Neural cell (in vitro differentiated cells): Measurements from ENCODE around the gene VSNL1.

Experiments used
- CTCF ChIP-seq: fragments of 450-650 bp; IDR thresholded peaks from 2 replicates; pipeline ENCODE4 v1.5.1; 2014; ENCODE audit warnings: antibody characterized with exemption, mild to moderate bottlenecking, moderate library complexity; ENCODE audit not compliant: poor library complexity, severe bottlenecking
- EP300 ChIP-seq: fragments of 450-650 bp; conservative IDR thresholded peaks from 2 replicates; pipeline ENCODE4 v1.6.1; 2014; ENCODE audit warnings: antibody characterized with exemption, mild to moderate bottlenecking, moderate library complexity; ENCODE audit not compliant: poor library complexity, severe bottlenecking
- EZH2 ChIP-seq: fragments of 200-600, 300-800 bp; shearing (Covaris generic), sonication (generic); IDR thresholded peaks from 2 replicates; pipeline ENCODE4 v1.6.1; 2014; ENCODE audit warnings: antibody characterized with exemption, low read length, borderline replicate concordance, mild to moderate bottlenecking; ENCODE audit not compliant: insufficient read depth, poor library complexity, severe bottlenecking
- POLR2AphosphoS5 ChIP-seq: IDR thresholded peaks from 2 replicates; pipeline ENCODE4 v1.6.1; 2012
- REST ChIP-seq: IDR thresholded peaks from 2 replicates; pipeline ENCODE4 v1.6.1; 2012; ENCODE audit warnings: borderline replicate concordance
- SMC3 ChIP-seq: fragments of 450-650 bp; conservative IDR thresholded peaks from 2 replicates; pipeline ENCODE4 v1.6.1; 2014; ENCODE audit warnings: antibody characterized with exemption, mild to moderate bottlenecking, moderate library complexity; ENCODE audit not compliant: poor library complexity

GRCh38 chr2:17607379-17607778 lies 66.9 kb downstream of the VSNL1 start:
- no peak for TF ChIP-seq REST
- no peak for TF ChIP-seq CTCF
- no peak for TF ChIP-seq POLR2AphosphoS5
- no peak for TF ChIP-seq EP300
- TF ChIP-seq EZH2, result no peak
- no peak for TF ChIP-seq SMC3
